ENCODE measurements around the gene PRSS21.

The PRSS21 gene, protein sequence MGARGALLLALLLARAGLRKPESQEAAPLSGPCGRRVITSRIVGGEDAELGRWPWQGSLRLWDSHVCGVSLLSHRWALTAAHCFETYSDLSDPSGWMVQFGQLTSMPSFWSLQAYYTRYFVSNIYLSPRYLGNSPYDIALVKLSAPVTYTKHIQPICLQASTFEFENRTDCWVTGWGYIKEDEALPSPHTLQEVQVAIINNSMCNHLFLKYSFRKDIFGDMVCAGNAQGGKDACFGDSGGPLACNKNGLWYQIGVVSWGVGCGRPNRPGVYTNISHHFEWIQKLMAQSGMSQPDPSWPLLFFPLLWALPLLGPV

DNA sequence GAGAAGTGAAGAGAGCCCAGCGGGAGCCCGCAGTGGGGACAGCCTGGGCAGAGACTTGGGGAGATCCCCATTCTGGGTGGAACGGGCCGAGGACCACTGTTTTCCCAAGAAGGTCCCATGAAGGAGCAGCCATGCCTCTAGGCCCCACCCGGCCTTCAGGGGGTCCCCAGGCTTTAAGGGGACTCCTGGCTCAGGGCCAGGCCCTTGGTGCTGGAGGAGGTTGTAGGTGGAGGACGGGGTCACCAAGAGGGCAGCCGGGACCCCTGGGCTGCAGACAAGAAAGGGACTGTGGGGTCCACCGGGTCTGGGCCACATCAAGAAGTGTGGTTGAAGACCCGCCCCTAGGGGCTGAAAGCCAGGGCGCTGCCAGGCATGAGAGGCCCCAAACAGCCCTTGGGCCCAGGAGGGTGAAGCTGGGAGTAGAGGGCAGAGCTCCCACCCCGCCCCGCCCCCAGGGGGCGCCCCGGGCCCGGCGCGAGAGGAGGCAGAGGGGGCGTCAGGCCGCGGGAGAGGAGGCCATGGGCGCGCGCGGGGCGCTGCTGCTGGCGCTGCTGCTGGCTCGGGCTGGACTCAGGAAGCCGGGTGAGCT, at the start of gene PRSS21:
PRSS21 (plus strand) TSS at position 487 of the 589 bp plus-strand sequence; CDS start at position 519, 32 bp downstream.
- DNase-seq (ENCODE audit: low read depth in 2 of 2), result peak in 1 of 2 donors; percentile 31

DNA sequence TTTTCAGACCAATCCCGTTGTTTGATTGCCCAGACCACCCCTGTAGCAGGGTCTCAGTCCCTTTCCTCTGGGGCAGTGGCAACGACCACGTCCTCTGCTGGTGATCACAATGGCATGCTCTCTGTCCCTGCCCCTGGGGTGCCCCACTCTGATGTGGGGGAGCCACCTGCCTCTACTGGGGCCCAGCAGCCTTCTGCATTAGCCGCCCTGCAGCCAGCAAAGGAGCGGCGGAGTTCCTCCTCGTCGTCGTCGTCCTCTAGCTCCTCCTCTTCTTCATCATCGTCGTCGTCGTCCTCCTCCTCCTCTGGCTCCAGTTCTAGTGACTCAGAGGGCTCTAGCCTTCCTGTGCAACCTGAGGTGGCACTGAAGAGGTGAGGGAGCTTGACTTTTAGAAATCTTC, 49.1 kb upstream of the PRSS21 start:
- no peak for DNase-seq (ENCODE audit: low read depth in 2 of 2)

- no peak for DNase-seq (ENCODE audit: low read depth in 2 of 2)
These were observed 48.5 kb upstream of the PRSS21 start for GRCh38 chr16:2768403-2769089.

GRCh38 chr16:2769100-2769529, 47.9 kb upstream of the PRSS21 start:
- no peak for DNase-seq (ENCODE audit: low read depth in 2 of 2)

GRCh38 chr16:2769675-2770056, 47.4 kb upstream of the PRSS21 start:
- DNase-seq (ENCODE audit: low read depth in 2 of 2), result no peak

DNA sequence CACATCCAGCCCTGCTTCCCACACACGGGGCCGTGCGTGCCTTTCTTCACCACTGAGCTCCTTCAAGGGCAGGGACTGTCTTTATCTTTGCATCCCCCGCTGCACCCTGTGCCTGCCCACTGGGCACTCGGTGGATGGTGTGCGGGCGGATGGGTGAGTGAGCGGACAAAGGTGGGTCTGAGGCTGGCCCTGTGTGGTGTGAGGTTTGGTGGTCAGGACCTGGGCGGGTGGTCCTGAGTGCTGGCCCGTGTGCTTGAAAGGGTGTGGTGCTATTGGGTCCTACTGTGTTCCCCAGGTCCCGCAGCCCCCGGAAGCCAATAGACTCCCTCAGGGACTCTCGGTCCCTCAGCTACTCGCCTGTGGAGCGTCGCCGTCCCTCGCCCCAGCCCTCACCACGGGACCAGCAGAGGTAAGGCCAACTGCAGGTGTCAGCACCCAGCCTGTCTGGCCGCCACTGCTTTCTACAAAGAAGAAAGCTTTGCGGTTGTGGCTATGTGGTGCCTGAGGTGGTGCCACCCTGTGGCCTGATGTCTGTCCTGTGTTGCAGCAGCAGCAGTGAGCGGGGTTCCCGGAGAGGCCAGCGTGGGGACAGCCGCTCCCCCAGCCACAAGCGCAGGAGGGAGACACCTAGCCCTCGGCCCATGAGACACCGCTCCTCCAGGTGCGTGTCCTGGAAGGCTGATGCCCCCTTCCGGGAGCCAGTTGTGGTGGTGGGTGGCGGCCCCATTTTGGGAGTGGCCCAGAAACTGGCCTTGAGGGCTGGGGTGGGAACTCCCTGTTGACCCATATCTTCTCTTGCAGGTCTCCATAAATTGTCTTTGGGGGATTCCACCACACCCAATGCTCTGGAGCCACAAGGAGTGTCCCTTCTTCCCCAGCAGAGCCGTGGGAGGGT, 46.7 kb upstream of the PRSS21 start:
- no peak for DNase-seq (ENCODE audit: low read depth in 2 of 2)

- no peak for DNase-seq (ENCODE audit: low read depth in 2 of 2)
These were observed 45.3 kb upstream of the PRSS21 start for GRCh38 chr16:2771496-2772402.

DNA sequence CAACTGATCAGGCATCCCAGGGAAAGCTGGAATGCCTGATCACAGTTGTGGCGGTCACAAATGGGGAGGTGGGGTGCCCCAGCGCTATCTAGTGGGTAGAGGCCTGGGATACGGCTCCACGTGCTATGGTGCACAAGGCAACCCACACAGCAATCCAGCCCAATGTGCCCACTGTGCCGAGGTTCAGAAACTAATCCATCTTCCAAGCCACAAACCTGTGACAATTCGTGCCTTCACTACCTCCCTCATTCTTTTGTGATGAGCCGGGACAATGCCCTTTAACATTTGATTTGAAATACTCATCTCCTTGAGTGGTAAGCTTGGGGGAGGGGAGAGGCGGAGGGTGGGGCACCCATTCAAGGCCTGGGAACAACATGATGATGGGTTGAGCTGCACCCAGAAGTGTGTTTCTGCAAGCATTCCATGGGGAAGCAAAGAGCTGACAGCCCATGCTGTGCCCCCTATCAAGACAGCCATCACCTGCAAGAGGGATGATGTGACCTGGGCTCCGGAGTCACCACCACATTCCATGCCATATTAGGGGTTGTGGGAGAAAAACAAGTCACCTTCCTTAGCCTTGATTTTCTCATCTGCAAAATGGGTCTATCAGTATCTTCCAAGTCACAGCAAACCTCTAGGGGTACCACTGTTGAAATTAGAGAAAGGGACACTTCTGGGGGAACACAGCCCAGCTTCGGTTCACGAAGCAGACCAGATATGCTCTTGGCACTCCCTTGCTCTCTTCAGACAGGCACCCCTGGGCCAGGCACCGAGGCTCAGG, 43.7 kb upstream of the PRSS21 start:
- no peak for DNase-seq (ENCODE audit: low read depth in 2 of 2)

- DNase-seq (ENCODE audit: low read depth in 2 of 2), result no peak
These were observed 42.7 kb upstream of the PRSS21 start for GRCh38 chr16:2774161-2774891.

DNA sequence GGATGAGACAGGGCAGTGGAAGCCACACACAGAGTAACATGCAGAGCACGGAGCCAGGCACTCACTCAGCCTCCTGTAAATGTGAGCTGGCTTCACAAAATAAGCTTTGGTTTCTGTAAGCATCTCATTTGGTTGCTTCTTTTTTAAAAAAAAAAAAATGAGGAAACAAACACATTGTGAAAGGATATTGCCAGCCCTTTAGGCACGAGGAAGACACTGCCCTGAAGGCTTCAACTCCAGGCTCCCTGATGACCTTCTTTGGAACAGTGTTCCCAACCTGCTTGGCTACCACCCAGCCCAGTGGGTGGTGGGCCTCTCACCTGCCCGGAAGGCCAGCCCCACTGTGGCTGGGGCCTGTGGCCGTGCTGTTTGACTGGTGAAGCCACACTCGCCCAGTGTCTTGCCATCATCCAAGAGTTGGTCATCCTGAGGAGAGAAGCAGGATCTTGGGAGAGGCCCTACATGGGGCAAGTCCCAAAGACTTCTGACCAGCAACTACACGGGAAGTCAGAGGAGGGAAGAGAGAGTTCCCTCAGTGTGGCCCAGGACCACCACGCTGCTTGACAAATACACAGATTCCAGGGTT, 41.8 kb upstream of the PRSS21 start:
- DNase-seq (ENCODE audit: low read depth in 2 of 2), result no peak

- no peak for DNase-seq (ENCODE audit: low read depth in 2 of 2)
These were observed 41.1 kb upstream of the PRSS21 start for GRCh38 chr16:2775765-2776499.

DNA sequence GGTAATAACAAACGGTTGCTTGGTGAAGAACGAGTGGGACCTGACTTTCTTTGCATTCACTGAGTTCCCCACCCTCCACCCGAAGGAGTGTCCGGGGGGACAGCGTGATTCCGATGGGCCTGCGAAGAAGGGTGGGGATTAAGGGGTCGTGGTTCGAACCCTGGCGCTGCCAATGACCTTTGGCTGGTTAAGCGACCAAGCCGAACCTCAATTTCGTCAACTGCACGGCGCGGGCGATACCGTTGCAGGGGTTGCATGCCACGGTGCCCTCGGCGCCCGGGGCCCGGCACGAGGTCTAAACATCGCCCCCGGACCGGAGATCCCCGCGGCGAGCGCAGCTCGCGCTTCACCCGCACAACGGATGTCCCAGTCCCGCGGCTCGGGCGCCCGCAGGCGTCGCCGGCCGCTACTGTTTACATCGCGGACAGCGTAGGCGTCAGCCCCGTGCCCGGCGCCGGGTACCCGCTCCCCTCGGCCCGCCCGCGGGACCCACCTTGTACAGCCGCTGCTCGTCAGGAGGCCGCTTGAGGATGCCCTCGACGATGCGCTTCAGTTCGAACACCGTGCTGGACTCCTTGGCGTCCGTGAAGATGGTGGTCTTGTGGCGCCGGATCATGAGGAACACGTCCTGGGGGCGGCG, 40.4 kb upstream of the PRSS21 start:
- peak in 1 of 2 donors; percentile 32 for DNase-seq (ENCODE audit: low read depth in 2 of 2)

DNA sequence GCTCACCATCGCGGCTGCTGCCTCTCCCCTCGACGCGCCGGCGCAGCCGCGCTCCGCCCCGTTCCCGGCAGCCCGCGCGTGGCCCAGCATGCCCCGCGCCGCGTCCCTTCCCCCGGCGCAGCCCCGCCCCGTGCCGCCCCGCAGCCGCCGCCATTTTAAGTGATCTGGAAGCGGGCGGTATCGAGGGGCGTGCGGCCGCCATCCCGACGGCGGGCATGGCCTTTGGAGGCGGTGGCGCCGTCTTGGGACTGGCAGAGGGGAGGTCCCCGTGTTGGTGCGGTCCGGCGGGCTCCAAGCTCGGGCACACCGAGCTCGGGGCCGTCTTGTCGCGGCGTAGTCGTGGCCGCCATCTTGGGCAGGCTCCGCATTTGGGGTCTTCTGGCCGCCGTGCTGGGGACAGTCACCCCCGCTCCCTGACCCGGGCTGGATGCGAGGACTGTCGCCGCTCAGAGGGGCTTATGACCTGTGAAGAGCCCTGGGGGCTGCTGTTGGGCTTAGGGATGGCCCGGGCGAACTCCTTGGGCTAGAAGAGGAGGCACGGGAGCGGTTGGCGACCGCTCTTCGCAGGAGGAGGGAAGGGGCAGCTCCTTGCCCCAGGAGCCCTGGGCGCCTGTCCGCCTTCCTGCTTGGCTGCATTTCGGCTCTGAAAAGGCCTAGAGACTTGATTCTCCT, 39.7 kb upstream of the PRSS21 start, which contains the start of gene ELOB:
ELOB (minus strand) TSS at position 50 of the 672 bp plus-strand sequence; CDS start at position 9, 41 bp downstream.
- DNase-seq (ENCODE audit: low read depth in 2 of 2), result peak; percentile 83 to 87

DNA sequence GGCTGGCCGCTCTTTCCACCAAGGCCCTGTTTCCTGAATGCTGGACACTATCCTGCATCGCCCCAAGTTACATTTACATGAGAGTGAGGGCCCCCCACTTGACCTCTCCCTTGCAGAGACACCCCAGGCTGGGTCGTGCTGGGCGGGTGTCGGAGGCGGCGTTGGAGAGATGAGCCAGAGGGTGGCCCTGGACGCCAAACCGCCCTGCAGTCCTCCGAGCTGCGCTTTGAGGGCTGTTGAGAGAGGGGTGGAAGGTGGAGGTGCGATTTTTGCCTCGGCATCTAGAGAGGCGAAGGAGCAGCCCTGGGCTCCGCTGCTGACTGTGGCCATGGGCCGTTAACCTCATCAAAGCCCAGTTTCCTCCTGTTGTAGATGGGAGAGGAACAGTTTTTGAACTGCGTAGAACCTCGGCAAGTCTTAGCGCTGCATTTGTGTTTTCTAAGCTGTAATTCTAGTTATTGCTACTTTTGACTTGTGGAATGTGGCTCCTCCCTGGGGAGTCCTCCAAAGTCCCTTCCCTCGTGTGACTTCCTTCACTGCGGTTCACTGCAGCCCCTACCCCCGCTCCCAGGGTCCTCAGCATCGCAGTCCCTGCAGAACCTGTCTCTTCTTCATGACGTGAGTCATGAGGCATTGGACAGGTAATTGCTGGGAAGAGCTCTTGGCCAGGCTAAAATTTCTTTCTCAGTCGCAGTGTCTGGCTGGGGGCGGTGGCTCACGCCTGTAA, 39.0 kb upstream of the PRSS21 start:
- DNase-seq (ENCODE audit: low read depth in 2 of 2), result no peak

DNA sequence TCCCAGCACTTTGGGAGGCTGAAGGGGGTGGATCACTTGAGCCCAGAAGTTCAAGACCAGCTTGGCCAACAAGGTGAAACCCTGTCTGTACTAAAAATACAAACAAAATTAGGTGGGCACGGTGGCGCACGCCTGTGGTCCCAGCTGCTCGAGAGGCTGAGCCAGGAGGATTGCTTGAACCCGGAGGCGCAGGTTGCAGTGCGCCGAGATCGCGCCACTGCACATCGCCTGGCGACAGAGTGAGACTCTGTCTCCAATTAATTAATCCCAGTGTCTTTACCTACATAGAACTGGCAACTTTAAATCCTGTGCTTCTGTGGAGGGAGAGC, 38.4 kb upstream of the PRSS21 start:
- DNase-seq (ENCODE audit: low read depth in 2 of 2), result no peak

DNA sequence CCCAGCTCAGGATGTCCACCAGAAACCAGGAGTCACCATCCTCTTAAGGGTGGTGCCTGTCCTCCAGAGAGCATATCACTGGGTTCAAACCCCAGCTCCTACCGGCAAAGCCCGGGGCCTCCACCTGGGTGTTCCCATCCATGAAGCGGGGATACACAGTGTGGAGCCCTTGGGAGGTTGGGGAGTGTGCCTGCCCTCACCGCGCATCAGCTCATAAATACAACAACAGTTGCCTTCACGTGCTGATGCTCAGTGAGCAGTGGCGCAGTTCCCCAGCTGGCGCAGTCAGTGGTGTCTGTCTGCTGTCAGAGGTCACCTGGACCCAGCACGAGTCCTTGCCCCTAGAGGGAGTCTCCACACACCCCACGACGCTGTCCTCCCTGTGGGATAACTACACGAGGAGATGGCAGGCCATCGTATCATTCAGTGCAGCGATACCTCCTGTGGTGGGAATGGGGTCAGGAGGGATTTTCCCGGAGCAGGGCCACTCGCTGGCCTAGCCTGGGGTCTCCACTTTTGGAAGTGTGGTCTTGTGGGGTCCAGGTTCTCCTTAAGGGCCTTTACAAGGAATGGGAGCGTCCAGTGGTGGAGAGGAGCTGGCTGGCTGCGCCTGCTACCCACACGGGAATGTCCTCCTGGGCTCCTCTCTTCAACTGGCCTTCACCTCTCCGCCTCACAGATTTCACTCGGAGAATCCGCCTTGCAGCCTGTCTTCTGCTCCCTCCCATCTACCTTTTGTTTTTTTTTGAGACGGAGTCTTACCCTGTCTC, 37.7 kb upstream of the PRSS21 start:
- no peak for DNase-seq (ENCODE audit: low read depth in 2 of 2)
